ENCODE measurements around the gene RYR2. TPM values are rescaled to one million over a fixed set of nuclear protein-coding genes. Genes with fewer than 3 reads are reported as not detected.

Gene RYR2
- polyA plus RNA-seq, 1 of the 3 experiments (the other 2 are of a cell fraction): under 0.01 TPM

- no peaks in the 10 kb centered on the region for H3K4me1 ChIP-seq (ENCODE audit: control insufficient read depth in 1 of 2, insufficient read depth in 2 of 2, low read depth in 1 of 2, low read length in 1 of 2)
- TF ChIP-seq FOXJ3 (CRISPR knock-in tag; IDR thresholded peaks at IDR 0.05): no peak
- TF ChIP-seq SMC3 (IDR thresholded peaks at IDR 0.05; ENCODE audit: low read depth, low read length): no peak
- TF ChIP-seq, protein P1, sequence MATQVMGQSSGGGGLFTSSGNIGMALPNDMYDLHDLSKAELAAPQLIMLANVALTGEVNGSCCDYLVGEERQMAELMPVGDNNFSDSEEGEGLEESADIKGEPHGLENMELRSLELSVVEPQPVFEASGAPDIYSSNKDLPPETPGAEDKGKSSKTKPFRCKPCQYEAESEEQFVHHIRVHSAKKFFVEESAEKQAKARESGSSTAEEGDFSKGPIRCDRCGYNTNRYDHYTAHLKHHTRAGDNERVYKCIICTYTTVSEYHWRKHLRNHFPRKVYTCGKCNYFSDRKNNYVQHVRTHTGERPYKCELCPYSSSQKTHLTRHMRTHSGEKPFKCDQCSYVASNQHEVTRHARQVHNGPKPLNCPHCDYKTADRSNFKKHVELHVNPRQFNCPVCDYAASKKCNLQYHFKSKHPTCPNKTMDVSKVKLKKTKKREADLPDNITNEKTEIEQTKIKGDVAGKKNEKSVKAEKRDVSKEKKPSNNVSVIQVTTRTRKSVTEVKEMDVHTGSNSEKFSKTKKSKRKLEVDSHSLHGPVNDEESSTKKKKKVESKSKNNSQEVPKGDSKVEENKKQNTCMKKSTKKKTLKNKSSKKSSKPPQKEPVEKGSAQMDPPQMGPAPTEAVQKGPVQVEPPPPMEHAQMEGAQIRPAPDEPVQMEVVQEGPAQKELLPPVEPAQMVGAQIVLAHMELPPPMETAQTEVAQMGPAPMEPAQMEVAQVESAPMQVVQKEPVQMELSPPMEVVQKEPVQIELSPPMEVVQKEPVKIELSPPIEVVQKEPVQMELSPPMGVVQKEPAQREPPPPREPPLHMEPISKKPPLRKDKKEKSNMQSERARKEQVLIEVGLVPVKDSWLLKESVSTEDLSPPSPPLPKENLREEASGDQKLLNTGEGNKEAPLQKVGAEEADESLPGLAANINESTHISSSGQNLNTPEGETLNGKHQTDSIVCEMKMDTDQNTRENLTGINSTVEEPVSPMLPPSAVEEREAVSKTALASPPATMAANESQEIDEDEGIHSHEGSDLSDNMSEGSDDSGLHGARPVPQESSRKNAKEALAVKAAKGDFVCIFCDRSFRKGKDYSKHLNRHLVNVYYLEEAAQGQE (IDR thresholded peaks at IDR 0.05; ENCODE audit: low read depth, low read length): no peak
- TF ChIP-seq MXI1 (IDR thresholded peaks at IDR 0.05; ENCODE audit: low read depth, low read length): no peak
- TF ChIP-seq EP300 (IDR thresholded peaks at IDR 0.05; ENCODE audit: borderline replicate concordance in 1 of 2, low read depth in 1 of 2, low read length in 1 of 2): no peak
- TF ChIP-seq, protein P2, sequence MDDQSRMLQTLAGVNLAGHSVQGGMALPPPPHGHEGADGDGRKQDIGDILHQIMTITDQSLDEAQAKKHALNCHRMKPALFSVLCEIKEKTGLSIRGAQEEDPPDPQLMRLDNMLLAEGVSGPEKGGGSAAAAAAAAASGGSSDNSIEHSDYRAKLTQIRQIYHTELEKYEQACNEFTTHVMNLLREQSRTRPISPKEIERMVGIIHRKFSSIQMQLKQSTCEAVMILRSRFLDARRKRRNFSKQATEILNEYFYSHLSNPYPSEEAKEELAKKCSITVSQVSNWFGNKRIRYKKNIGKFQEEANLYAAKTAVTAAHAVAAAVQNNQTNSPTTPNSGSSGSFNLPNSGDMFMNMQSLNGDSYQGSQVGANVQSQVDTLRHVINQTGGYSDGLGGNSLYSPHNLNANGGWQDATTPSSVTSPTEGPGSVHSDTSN (IDR thresholded peaks at IDR 0.05): no peak
- no peak for TF ChIP-seq GABPA (IDR thresholded peaks at IDR 0.05; ENCODE audit: low read depth)
- H3K9me3 ChIP-seq: peaks cover 10% of the 10 kb centered on the region; the same call in 1 of the 2 replicates
- H3K27ac ChIP-seq (ENCODE audit: low read depth in 2 of 2, low read length in 1 of 2): no peak overlapping the region
- H3K36me3 ChIP-seq (replicated peaks in 1 of 2; ENCODE audit: control insufficient read depth in 1 of 2, insufficient read depth in 2 of 2, low read length in 1 of 2): no peaks in the 10 kb centered on the region
- DNase-seq: no peak
- ChIA-PET POLR2A (no interaction called here), CTCF (interaction anchor here (2.9 kb wide), 1 partner anchor 21 kb away, joined by 9 read pairs; no protein-coding TSS in a partner anchor)
- no peak overlapping the region for H3K4me2 ChIP-seq
- no peaks in the 10 kb centered on the region for H3F3A ChIP-seq (replicated peaks; ENCODE audit: insufficient read depth)
- no peaks in the 10 kb centered on the region for H3K79me2 ChIP-seq (ENCODE audit: insufficient read depth)
- no peaks in the 10 kb centered on the region for H3K9me2 ChIP-seq
- no peaks in the 10 kb centered on the region for H4K20me1 ChIP-seq (ENCODE audit: insufficient read depth)
- H3K9ac ChIP-seq: no peak overlapping the region
- H3K4me3 ChIP-seq (ENCODE audit: low read depth in 2 of 2, low read length in 1 of 2): no peak overlapping the region
- H2AFZ ChIP-seq (ENCODE audit: low read depth): no peak overlapping the region
- H3K27me3 ChIP-seq (ENCODE audit: insufficient read depth): no peaks in the 10 kb centered on the region
Measured at GRCh38 chr1:237583270-237583669, 541.3 kb downstream of the RYR2 start.

DNA sequence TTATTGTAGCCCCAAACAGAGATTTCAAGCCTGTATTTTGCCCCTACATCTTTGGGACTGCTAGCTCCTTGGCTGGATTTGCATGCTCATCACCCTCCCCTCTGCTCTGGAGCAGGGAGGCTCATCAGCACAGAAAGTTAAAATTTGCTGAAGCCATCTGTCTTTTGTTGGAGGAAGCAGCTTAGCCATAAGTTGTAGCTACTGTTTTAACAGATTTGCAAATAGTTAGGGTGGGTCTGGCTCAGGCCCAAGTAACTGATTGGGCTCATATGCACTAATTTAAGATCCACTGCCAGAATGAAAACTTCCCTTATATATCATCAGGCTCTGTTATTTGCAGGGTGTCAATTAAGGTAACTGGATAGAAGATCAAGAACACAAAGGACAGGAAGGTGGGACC, 541.8 kb downstream of the RYR2 start:
- no peak overlapping the region for H3K9ac ChIP-seq
- H2AFZ ChIP-seq (ENCODE audit: low read depth): no peak overlapping the region
- POLR2A ChIA-PET: no interaction called here
- peaks cover 10% of the 10 kb centered on the region; the same call in 1 of the 2 replicates for H3K9me3 ChIP-seq
- H3K36me3 ChIP-seq (replicated peaks in 1 of 2; ENCODE audit: control insufficient read depth in 1 of 2, insufficient read depth in 2 of 2, low read length in 1 of 2): no peaks in the 10 kb centered on the region
- no peak for DNase-seq
- no peaks in the 10 kb centered on the region for H3K79me2 ChIP-seq (ENCODE audit: insufficient read depth)
- H3K4me2 ChIP-seq: no peak overlapping the region
- H4K20me1 ChIP-seq (ENCODE audit: insufficient read depth): no peaks in the 10 kb centered on the region
- no peaks in the 10 kb centered on the region for H3F3A ChIP-seq (replicated peaks; ENCODE audit: insufficient read depth)
- H3K4me3 ChIP-seq (ENCODE audit: low read depth in 2 of 2, low read length in 1 of 2): no peak overlapping the region
- no peaks in the 10 kb centered on the region for H3K27me3 ChIP-seq (ENCODE audit: insufficient read depth)
- no peaks in the 10 kb centered on the region for H3K4me1 ChIP-seq (ENCODE audit: control insufficient read depth in 1 of 2, insufficient read depth in 2 of 2, low read depth in 1 of 2, low read length in 1 of 2)
- H3K9me2 ChIP-seq: no peaks in the 10 kb centered on the region
- CTCF ChIA-PET: interaction anchor here (2.9 kb wide), 1 partner anchor 21 kb away, joined by 9 read pairs; no protein-coding TSS in a partner anchor
- no peak overlapping the region for H3K27ac ChIP-seq (ENCODE audit: low read depth in 2 of 2, low read length in 1 of 2)
- TF ChIP-seq, protein P2 (IDR thresholded peaks at IDR 0.05): no peak
- TF ChIP-seq GATA2 (CRISPR knock-in tag; IDR thresholded peaks at IDR 0.05) (no peak), USF1 (IDR thresholded peaks at IDR 0.05; ENCODE audit: borderline replicate concordance, low read depth) (no peak), JUND (IDR thresholded peaks at IDR 0.05) (no peak), TAF1 (IDR thresholded peaks at IDR 0.05; ENCODE audit: borderline replicate concordance, low read depth, low read length) (no peak), EZH2phosphoT487 (IDR thresholded peaks at IDR 0.05; ENCODE audit: borderline replicate concordance, low read depth) (no peak), TEAD4 (IDR thresholded peaks at IDR 0.05; ENCODE audit: borderline replicate concordance, insufficient read depth) (no peak), GABPA (IDR thresholded peaks at IDR 0.05; ENCODE audit: low read depth) (no peak), NRF1 (IDR thresholded peaks at IDR 0.05; ENCODE audit: low read depth, low read length) (no peak), POLR2AphosphoS5 (IDR thresholded peaks at IDR 0.05; ENCODE audit: low read depth, low read length) (no peak), FOSL2 (IDR thresholded peaks at IDR 0.05; ENCODE audit: borderline replicate concordance, low read depth) (no peak), MAX (IDR thresholded peaks at IDR 0.05; ENCODE audit: low read depth) (no peak), TCF12 (IDR thresholded peaks at IDR 0.05) (no peak), RCOR1 (IDR thresholded peaks at IDR 0.05; ENCODE audit: low read length) (no peak)
- TF ChIP-seq, protein P3, sequence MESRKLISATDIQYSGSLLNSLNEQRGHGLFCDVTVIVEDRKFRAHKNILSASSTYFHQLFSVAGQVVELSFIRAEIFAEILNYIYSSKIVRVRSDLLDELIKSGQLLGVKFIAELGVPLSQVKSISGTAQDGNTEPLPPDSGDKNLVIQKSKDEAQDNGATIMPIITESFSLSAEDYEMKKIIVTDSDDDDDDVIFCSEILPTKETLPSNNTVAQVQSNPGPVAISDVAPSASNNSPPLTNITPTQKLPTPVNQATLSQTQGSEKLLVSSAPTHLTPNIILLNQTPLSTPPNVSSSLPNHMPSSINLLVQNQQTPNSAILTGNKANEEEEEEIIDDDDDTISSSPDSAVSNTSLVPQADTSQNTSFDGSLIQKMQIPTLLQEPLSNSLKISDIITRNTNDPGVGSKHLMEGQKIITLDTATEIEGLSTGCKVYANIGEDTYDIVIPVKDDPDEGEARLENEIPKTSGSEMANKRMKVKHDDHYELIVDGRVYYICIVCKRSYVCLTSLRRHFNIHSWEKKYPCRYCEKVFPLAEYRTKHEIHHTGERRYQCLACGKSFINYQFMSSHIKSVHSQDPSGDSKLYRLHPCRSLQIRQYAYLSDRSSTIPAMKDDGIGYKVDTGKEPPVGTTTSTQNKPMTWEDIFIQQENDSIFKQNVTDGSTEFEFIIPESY (IDR thresholded peaks at IDR 0.05; ENCODE audit: borderline replicate concordance, low read depth): no peak

Data from SK-N-SH (cell line).